H9 (cell line): Measurements from ENCODE around the gene EPS8L1. TPM values are rescaled to one million over a fixed set of nuclear protein-coding genes. Genes with fewer than 3 reads are reported as not detected.

Experiments
- DNase-seq: peaks from one replicate; pipeline ENCODE4 v3.0.0-alpha.2; 2017
- H2AFZ ChIP-seq: one replicate; pipeline ENCODE4 v1.6.1; 2013; ENCODE audit warnings: mild to moderate bottlenecking, low read length, control low read depth, moderate library complexity
- H2AK5ac ChIP-seq: 2 replicates; pipeline ENCODE4 v1.6.1; 2013; ENCODE audit warnings: low read length, control low read depth, mixed read lengths; ENCODE audit not compliant: insufficient read length
- H2BK120ac ChIP-seq: one replicate; pipeline ENCODE4 v1.6.1; 2013; ENCODE audit warnings: low read depth, mild to moderate bottlenecking, low read length, control low read depth, inconsistent platforms; ENCODE audit not compliant: poor library complexity, severe bottlenecking
- H2BK12ac ChIP-seq: 2 replicates; pipeline ENCODE4 v1.6.1; 2013; ENCODE audit warnings: low read length, control low read depth, mixed read lengths, low read depth; ENCODE audit not compliant: insufficient read length
- H2BK15ac ChIP-seq: 2 replicates; pipeline ENCODE4 v1.6.1; 2013; ENCODE audit warnings: low read depth, low read length, control low read depth
- H2BK20ac ChIP-seq: one replicate; pipeline ENCODE4 v1.6.1; 2013; ENCODE audit warnings: low read depth, mild to moderate bottlenecking, low read length, control low read depth, inconsistent platforms; ENCODE audit not compliant: poor library complexity, severe bottlenecking
- H2BK5ac ChIP-seq: 2 replicates; pipeline ENCODE4 v1.6.1; 2013; ENCODE audit warnings: low read length, control low read depth, mixed read lengths; ENCODE audit not compliant: insufficient read length
- H3K14ac ChIP-seq: 2 replicates; pipeline ENCODE4 v1.6.1; 2013; ENCODE audit warnings: low read length, control low read depth; ENCODE audit not compliant: insufficient read depth
- H3K18ac ChIP-seq: 2 replicates; pipeline ENCODE4 v1.6.1; 2013; ENCODE audit warnings: low read depth, mild to moderate bottlenecking, mixed read lengths, low read length, control low read depth; ENCODE audit not compliant: insufficient read length
- H3K23ac ChIP-seq: 2 replicates; pipeline ENCODE4 v1.6.1; 2013; ENCODE audit warnings: low read length, control low read depth, mixed read lengths, low read depth; ENCODE audit not compliant: insufficient read length
- H3K23me2 ChIP-seq: 2 replicates; pipeline ENCODE4 v1.6.1; 2013; ENCODE audit warnings: low read depth, mild to moderate bottlenecking, mixed read lengths, low read length, control low read depth; ENCODE audit not compliant: insufficient read length, poor library complexity, severe bottlenecking
- H3K27ac ChIP-seq: 2 replicates; pipeline ENCODE4 v1.5.1; 2013; ENCODE audit warnings: low read length, control low read depth, mixed read lengths, low read depth; ENCODE audit not compliant: insufficient read length
- H3K27me3 ChIP-seq: 2 replicates; pipeline ENCODE4 v1.6.1; 2013; ENCODE audit warnings: low read length, control low read depth, inconsistent platforms; ENCODE audit not compliant: insufficient read depth
- H3K4ac ChIP-seq: 2 replicates; pipeline ENCODE4 v1.6.1; 2013; ENCODE audit warnings: low read depth, mild to moderate bottlenecking, control low read depth, inconsistent platforms, low read length, moderate library complexity
- H3K4me1 ChIP-seq: 2 replicates; pipeline ENCODE4 v1.6.1; 2013; ENCODE audit warnings: low read length, control low read depth, inconsistent platforms; ENCODE audit not compliant: insufficient read depth
- H3K4me2 ChIP-seq: 2 replicates; pipeline ENCODE4 v1.6.1; 2013; ENCODE audit warnings: low read length, control low read depth, mixed read lengths; ENCODE audit not compliant: insufficient read length, insufficient read depth
- H3K56ac ChIP-seq: 2 replicates; pipeline ENCODE4 v1.6.1; 2013; ENCODE audit warnings: low read depth, mild to moderate bottlenecking, mixed read lengths, low read length, control low read depth; ENCODE audit not compliant: insufficient read length
- H3K79me1 ChIP-seq: 2 replicates; pipeline ENCODE4 v1.6.1; 2013; ENCODE audit warnings: low read depth, mild to moderate bottlenecking, moderate library complexity, low read length, control low read depth, inconsistent platforms; ENCODE audit not compliant: insufficient read depth, poor library complexity, severe bottlenecking
- H3K79me2 ChIP-seq: 2 replicates; pipeline ENCODE4 v1.6.1; 2013; ENCODE audit warnings: low read length, control low read depth, inconsistent platforms; ENCODE audit not compliant: insufficient read depth
- H3K9ac ChIP-seq: 2 replicates; pipeline ENCODE4 v1.6.1; 2013; ENCODE audit warnings: low read length, control low read depth, mixed read lengths; ENCODE audit not compliant: insufficient read length; ENCODE audit errors: extremely low read depth
- H3K9me3 ChIP-seq: one replicate; pipeline ENCODE4 v1.6.1; 2013; ENCODE audit warnings: low read depth, low read length, inconsistent platforms; ENCODE audit not compliant: control insufficient read depth
- H3T11ph ChIP-seq: one replicate; pipeline ENCODE4 v1.6.1; 2013; ENCODE audit warnings: mild to moderate bottlenecking, low read length, control low read depth, inconsistent platforms
- H4K20me1 ChIP-seq: one replicate; pipeline ENCODE4 v1.6.1; 2013; ENCODE audit not compliant: control insufficient read depth, insufficient read length, insufficient read depth
- H4K5ac ChIP-seq: 2 replicates; pipeline ENCODE4 v1.6.1; 2013; ENCODE audit warnings: low read depth, mild to moderate bottlenecking, mixed read lengths, low read length, control low read depth; ENCODE audit not compliant: insufficient read length
- H4K8ac ChIP-seq: replicated peaks from 2 replicates; pipeline ENCODE4 v1.6.1; 2013; ENCODE audit warnings: low read length, control low read depth, mixed read lengths, low read depth; ENCODE audit not compliant: insufficient read length
- H4K91ac ChIP-seq: 2 replicates; pipeline ENCODE4 v1.6.1; 2013; ENCODE audit warnings: low read depth, mild to moderate bottlenecking, moderate library complexity, mixed read lengths, low read length, control low read depth; ENCODE audit not compliant: insufficient read length
- H3K27ac Mint-ChIP-seq, 3 experiments: 2 replicates in 2 of 3; 3 replicates in 1 of 3; pipeline ENCODE4 v1.8.0; 2020 to 2021; ENCODE audit warnings: mixed read lengths in 3 of 3, mild to moderate bottlenecking in 1 of 3, moderate library complexity in 1 of 3
- H3K27me3 Mint-ChIP-seq: 2 replicates; pipeline ENCODE4 v1.8.0; 2021; ENCODE audit warnings: low read depth, mild to moderate bottlenecking, moderate library complexity, mixed read lengths
- H3K36me3 Mint-ChIP-seq, 3 experiments: 2 replicates in 2 of 3; 3 replicates in 1 of 3; pipeline ENCODE4 v1.8.0; 2020 to 2021; ENCODE audit warnings: low read depth in 3 of 3, mixed read lengths in 3 of 3; ENCODE audit not compliant: insufficient read depth in 1 of 3
- H3K4me1 Mint-ChIP-seq, 2 experiments: 2 replicates each; pipeline ENCODE4 v1.8.0; 2020; ENCODE audit warnings: mixed read lengths in 2 of 2
- H3K4me3 Mint-ChIP-seq, 2 experiments: 2 replicates in 1 of 2; 3 replicates in 1 of 2; pipeline ENCODE4 v1.8.0; 2020 to 2021; ENCODE audit warnings: mild to moderate bottlenecking in 2 of 2, mixed read lengths in 2 of 2, moderate library complexity in 1 of 2
- H3K9me3 Mint-ChIP-seq, 2 experiments: 2 replicates in 1 of 2; 3 replicates in 1 of 2; pipeline ENCODE4 v1.8.0; 2020; ENCODE audit warnings: mild to moderate bottlenecking in 2 of 2, mixed read lengths in 2 of 2, moderate library complexity in 1 of 2
- WGBS: extraction: QIAGEN DNeasy Blood & Tissue Kit; methylation state at CpG from one replicate; pipeline ENCODE4 v1.1.7; 2013; ENCODE audit warnings: missing lambda C conversion rate, low lambda C conversion rate, mixed read lengths; ENCODE audit not compliant: insufficient read length; ENCODE audit errors: extremely low coverage; 5-methylcytosine and 5-hydroxymethylcytosine counted together
- total RNA-seq: library from RNA; stranded (reverse); gene quantifications from 2 replicates; pipeline ENCODE4 v1.2.1, GENCODE V29; 2021
- TF ChIP-seq, protein P1 (sequence below): fragments of 200-600 bp; sonication (generic); conservative IDR thresholded peaks from 3 replicates; pipeline ENCODE4 v1.8.0; 2021; ENCODE audit warnings: antibody characterized with exemption, mild to moderate bottlenecking

Gene EPS8L1
- total RNA-seq, 1 experiment from 2014 or later = 24.0 TPM

DNA sequence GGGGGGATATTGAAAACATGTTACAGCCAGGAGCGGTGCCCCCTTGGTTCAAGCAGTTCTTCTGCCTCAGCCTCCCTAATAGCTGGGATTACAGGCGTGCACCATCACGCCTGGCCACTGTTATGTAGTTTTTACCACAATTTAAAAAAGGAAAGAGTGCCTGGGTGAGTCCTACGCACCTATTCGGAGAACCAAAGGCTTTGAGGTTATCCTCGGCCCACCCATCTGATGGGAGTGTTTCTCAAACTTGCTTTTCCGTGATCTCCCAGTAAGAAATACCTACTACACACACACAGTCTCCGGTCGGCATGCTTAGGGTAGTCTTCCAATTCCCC lies 33.4 kb upstream of the EPS8L1 start:
- H3K4me2 ChIP-seq = no peak overlapping the region
- H3K27ac ChIP-seq = no peak overlapping the region
- H3K79me1 ChIP-seq = no peaks in the 10 kb centered on the region
- no peaks in the 10 kb centered on the region for H3K79me2 ChIP-seq
- no peak overlapping the region for H2BK15ac ChIP-seq
- Mint-ChIP-seq H3K9me3 (no peaks in the 10 kb centered on the region), H3K4me3 (no peak overlapping the region), H3K36me3 (peaks cover 16 to 45% (median 22%) of the 10 kb centered on the region in 3 experiments; a peak in 6 of 7 replicates), H3K27ac (no peak overlapping the region; a peak in 3 of 7 replicates), H3K27me3 (no peaks in the 10 kb centered on the region), H3K4me1 (no peaks in the 10 kb centered on the region)
- no peaks in the 10 kb centered on the region for H4K20me1 ChIP-seq
- no peak overlapping the region for H3K56ac ChIP-seq
- DNase-seq = no peak
- H3K14ac ChIP-seq = no peak overlapping the region
- H3K4me1 ChIP-seq = no peaks in the 10 kb centered on the region
- no peak overlapping the region for H3K23ac ChIP-seq
- H3K27me3 ChIP-seq = no peaks in the 10 kb centered on the region
- H2BK120ac ChIP-seq = no peak overlapping the region
- no peak overlapping the region for H2AK5ac ChIP-seq
- H3K9ac ChIP-seq = no peak overlapping the region
- H4K5ac ChIP-seq = no peak overlapping the region
- H3K4ac ChIP-seq = no peak overlapping the region
- H3K18ac ChIP-seq = no peak overlapping the region
- no peak overlapping the region for H2BK20ac ChIP-seq
- no peak overlapping the region for H2BK5ac ChIP-seq
- H3T11ph ChIP-seq = no peak overlapping the region
- H3K23me2 ChIP-seq = no peaks in the 10 kb centered on the region
- no peak overlapping the region for H2BK12ac ChIP-seq
- TF ChIP-seq, protein P1, sequence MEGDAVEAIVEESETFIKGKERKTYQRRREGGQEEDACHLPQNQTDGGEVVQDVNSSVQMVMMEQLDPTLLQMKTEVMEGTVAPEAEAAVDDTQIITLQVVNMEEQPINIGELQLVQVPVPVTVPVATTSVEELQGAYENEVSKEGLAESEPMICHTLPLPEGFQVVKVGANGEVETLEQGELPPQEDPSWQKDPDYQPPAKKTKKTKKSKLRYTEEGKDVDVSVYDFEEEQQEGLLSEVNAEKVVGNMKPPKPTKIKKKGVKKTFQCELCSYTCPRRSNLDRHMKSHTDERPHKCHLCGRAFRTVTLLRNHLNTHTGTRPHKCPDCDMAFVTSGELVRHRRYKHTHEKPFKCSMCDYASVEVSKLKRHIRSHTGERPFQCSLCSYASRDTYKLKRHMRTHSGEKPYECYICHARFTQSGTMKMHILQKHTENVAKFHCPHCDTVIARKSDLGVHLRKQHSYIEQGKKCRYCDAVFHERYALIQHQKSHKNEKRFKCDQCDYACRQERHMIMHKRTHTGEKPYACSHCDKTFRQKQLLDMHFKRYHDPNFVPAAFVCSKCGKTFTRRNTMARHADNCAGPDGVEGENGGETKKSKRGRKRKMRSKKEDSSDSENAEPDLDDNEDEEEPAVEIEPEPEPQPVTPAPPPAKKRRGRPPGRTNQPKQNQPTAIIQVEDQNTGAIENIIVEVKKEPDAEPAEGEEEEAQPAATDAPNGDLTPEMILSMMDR = no peak
- no CpG with 5 or more reads among the region's 9 CpGs for WGBS
- no peaks in the 10 kb centered on the region for H3K9me3 ChIP-seq
- no peak overlapping the region for H2AFZ ChIP-seq
- no peak overlapping the region for H4K8ac ChIP-seq
- H4K91ac ChIP-seq = no peak overlapping the region
